Naive B cell (primary cell): ENCODE measurements around the gene HTT-AS. TPM values are rescaled to one million over a fixed set of nuclear protein-coding genes. Genes with fewer than 3 reads are reported as not detected.
A peak's percentile ranks its signal among the peaks of the same experiment; 100 is the strongest.

ENCODE experiments used
- ATAC-seq, 2 donors: fragments of 150-1000 bp; cut with Tn5 transposase; 2 replicates each; pipeline ENCODE4 v1.10.0; 2021; ENCODE audit warnings: low read depth in 2 of 2, mild to moderate bottlenecking in 2 of 2, moderate library complexity in 2 of 2
- DNase-seq: peaks from one replicate; pipeline ENCODE4 v3.0.0; 2022
- H3K27ac Mint-ChIP-seq, 6 donors: one replicate each; pipeline ENCODE4 v1.8.0; 2020 to 2022; ENCODE audit warnings: mild to moderate bottlenecking in 6 of 6, mixed read lengths in 6 of 6, moderate library complexity in 5 of 6, inconsistent platforms in 2 of 6
- H3K27me3 Mint-ChIP-seq, 3 donors: one replicate each; pipeline ENCODE4 v1.8.0; 2021 to 2022; ENCODE audit warnings: mixed read lengths in 3 of 3, mild to moderate bottlenecking in 1 of 3
- H3K36me3 Mint-ChIP-seq, 2 donors: one replicate each; pipeline ENCODE4 v1.8.0; 2020 to 2022; ENCODE audit warnings: mixed read lengths in 2 of 2, inconsistent platforms in 1 of 2, mild to moderate bottlenecking in 1 of 2
- H3K4me1 Mint-ChIP-seq, 3 donors: one replicate each; pipeline ENCODE4 v1.8.0; 2020 to 2022; ENCODE audit warnings: mixed read lengths in 3 of 3, inconsistent platforms in 1 of 3, mild to moderate bottlenecking in 1 of 3, moderate library complexity in 1 of 3
- H3K4me3 Mint-ChIP-seq, 8 donors: one replicate each; pipeline ENCODE4 v1.8.0; 2020 to 2022; ENCODE audit warnings: mild to moderate bottlenecking in 8 of 8, mixed read lengths in 8 of 8, moderate library complexity in 8 of 8, inconsistent platforms in 2 of 8
- H3K9me3 Mint-ChIP-seq, 7 donors: one replicate each; pipeline ENCODE4 v1.8.0; 2020 to 2022; ENCODE audit warnings: mixed read lengths in 7 of 7, mild to moderate bottlenecking in 5 of 7, inconsistent platforms in 2 of 7, moderate library complexity in 1 of 7
- polyA plus RNA-seq, 6 donors: library from polyadenylated mRNA; unstranded; fragments of 300-500 nt; fragmentation: Illumina TruSeq; gene quantifications; one replicate each; pipeline ENCODE4 v1.2.3, GENCODE V29; 2021; ENCODE audit warnings: low read depth in 6 of 6

Gene HTT-AS
- polyA plus RNA-seq, 6 donors from 2014 or later: not detected

GRCh38 chr4:3026540-3026939 is 47.8 kb downstream of the HTT-AS start:
- DNase-seq (no peak), ATAC-seq (no peak)
- peaks cover 2 to 13% (median 8%) of the 10 kb centered on the region in 7 donors for H3K9me3 Mint-ChIP-seq
- no peak overlapping the region for H3K4me3 Mint-ChIP-seq
- H3K27ac Mint-ChIP-seq: no peak overlapping the region
- peaks cover 5 to 10% of the 10 kb centered on the region in 2 donors for H3K36me3 Mint-ChIP-seq
- no peaks in the 10 kb centered on the region for H3K4me1 Mint-ChIP-seq
- peaks cover 10 to 24% (median 15%) of the 10 kb centered on the region in 3 donors for H3K27me3 Mint-ChIP-seq

- no peak overlapping the region for H3K27ac Mint-ChIP-seq
- no peak for ATAC-seq
Observed at GRCh38 chr4:3025881-3026280, 48.5 kb downstream of the HTT-AS start.

GRCh38 chr4:3022651-3023050 is 51.7 kb downstream of the HTT-AS start:
- H3K4me3 Mint-ChIP-seq: no peak overlapping the region
- ATAC-seq: no peak
- H3K4me1 Mint-ChIP-seq: no peaks in the 10 kb centered on the region
- DNase-seq: no peak
- no peak overlapping the region for H3K27ac Mint-ChIP-seq
- H3K27me3 Mint-ChIP-seq: peaks cover 10 to 15% (median 11%) of the 10 kb centered on the region in 3 donors
- H3K36me3 Mint-ChIP-seq: peaks cover 5 to 10% of the 10 kb centered on the region in 2 donors
- H3K9me3 Mint-ChIP-seq: peaks cover 2 to 13% (median 8%) of the 10 kb centered on the region in 7 donors

More at GRCh38 chr4:3025881-3026280, 48.5 kb downstream of the HTT-AS start:
- Mint-ChIP-seq H3K4me3 (no peak overlapping the region), H3K27me3 (peaks cover 10 to 18% (median 15%) of the 10 kb centered on the region in 3 donors), H3K9me3 (peaks cover 2 to 13% (median 8%) of the 10 kb centered on the region in 7 donors), H3K4me1 (no peaks in the 10 kb centered on the region), H3K36me3 (peaks cover 5 to 10% of the 10 kb centered on the region in 2 donors)
- no peak for DNase-seq

DNA sequence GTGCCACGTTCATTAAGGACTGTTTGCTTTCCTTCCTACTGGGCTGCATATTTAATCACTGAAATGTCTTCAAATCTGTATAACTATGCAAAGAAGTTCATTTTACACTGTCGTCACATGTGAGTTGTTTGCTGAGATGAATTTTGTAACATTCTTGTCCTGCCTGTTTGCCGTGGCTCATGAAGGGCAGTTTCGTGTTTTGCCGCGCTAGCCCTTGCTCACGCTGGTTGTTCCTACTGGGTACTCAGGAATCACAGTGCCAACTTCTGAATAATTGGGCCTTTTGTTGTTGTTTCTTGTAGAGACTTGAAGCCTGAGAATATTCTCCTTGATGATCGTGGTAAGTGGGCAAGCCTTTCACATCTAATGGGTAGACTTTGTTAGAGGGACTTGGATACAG is 52.2 kb downstream of the HTT-AS start:
- no peak for DNase-seq
- no peak overlapping the region for H3K27ac Mint-ChIP-seq
- H3K9me3 Mint-ChIP-seq: peaks cover 2 to 13% (median 8%) of the 10 kb centered on the region in 7 donors
- H3K4me1 Mint-ChIP-seq: no peaks in the 10 kb centered on the region
- H3K27me3 Mint-ChIP-seq: peaks cover 10 to 15% (median 11%) of the 10 kb centered on the region in 3 donors
- no peak overlapping the region for H3K4me3 Mint-ChIP-seq
- H3K36me3 Mint-ChIP-seq: peaks cover 5 to 10% of the 10 kb centered on the region in 2 donors
- ATAC-seq: no peak

DNA sequence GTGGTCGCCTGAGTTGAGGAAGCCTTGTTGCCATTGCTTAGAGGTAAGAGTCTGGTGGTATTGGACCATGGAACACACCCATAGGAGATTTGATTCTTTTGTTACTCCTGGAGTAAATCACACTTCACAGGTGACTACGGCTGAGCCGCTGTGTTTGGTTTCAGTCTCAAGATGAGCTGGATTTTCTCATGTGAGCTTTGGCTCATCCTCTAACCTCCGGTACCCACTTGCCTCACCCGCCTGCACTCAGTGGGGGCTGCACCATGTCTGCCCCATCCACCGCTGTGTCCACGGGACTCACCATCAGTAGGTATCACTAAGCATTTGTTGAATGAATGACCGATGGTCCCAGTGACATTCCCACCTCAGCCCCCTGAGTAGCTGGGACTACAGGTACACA is 52.7 kb downstream of the HTT-AS start:
- Mint-ChIP-seq H3K4me1 (no peaks in the 10 kb centered on the region), H3K36me3 (peaks cover 5 to 10% of the 10 kb centered on the region in 2 donors), H3K27me3 (peaks cover 10 to 15% (median 11%) of the 10 kb centered on the region in 3 donors), H3K27ac (no peak overlapping the region), H3K4me3 (no peak overlapping the region), H3K9me3 (peaks cover 2 to 13% (median 8%) of the 10 kb centered on the region in 7 donors)
- DNase-seq: no peak
- ATAC-seq: no peak

- Mint-ChIP-seq H3K27ac (no peak overlapping the region), H3K9me3 (peaks cover 2 to 13% (median 8%) of the 10 kb centered on the region in 7 donors), H3K36me3 (peaks cover 5 to 10% of the 10 kb centered on the region in 2 donors), H3K4me3 (no peak overlapping the region), H3K27me3 (peaks cover 10 to 15% (median 11%) of the 10 kb centered on the region in 3 donors), H3K4me1 (no peaks in the 10 kb centered on the region)
- DNase-seq (no peak), ATAC-seq (no peak)
Observed at GRCh38 chr4:3021127-3021526, 53.2 kb downstream of the HTT-AS start.

- ATAC-seq (peak in 1 of 2 donors; percentile 23), DNase-seq (no peak)
- H3K27ac Mint-ChIP-seq: no peak overlapping the region
- H3K36me3 Mint-ChIP-seq: peaks cover 5 to 10% of the 10 kb centered on the region in 2 donors
- H3K4me3 Mint-ChIP-seq: no peak overlapping the region
- peaks cover 2 to 13% (median 8%) of the 10 kb centered on the region in 7 donors for H3K9me3 Mint-ChIP-seq
- H3K4me1 Mint-ChIP-seq: no peaks in the 10 kb centered on the region
- peaks cover 10 to 15% (median 11%) of the 10 kb centered on the region in 3 donors for H3K27me3 Mint-ChIP-seq
Observed at GRCh38 chr4:3019145-3019846, 55.0 kb downstream of the HTT-AS start.

DNA sequence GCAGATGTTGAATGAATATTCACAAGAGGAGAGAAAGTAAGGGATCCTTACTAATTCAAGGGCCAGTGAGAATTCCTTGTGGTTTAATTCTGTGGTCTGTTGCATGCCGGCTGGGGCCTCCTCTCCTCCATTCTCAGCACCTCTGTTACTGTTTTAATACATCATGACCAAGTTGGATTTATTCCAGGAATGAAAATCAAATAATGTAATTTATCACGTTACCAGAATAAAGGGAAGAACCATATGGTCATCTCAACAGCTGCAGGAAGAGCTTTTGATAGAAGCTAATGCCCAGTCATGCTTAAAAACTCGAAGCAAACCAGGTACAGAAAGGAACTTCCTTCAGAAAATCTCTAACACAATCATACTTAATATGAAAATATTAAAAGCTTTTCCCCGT is 56.8 kb downstream of the HTT-AS start:
- Mint-ChIP-seq H3K9me3 (no peaks in the 10 kb centered on the region), H3K36me3 (no peaks in the 10 kb centered on the region), H3K27ac (peak overlapping the region in 1 of 6 donors; percentile 17), H3K4me1 (no peaks in the 10 kb centered on the region), H3K27me3 (peaks cover 0 to 4% (median 0%) of the 10 kb centered on the region in 3 donors), H3K4me3 (no peak overlapping the region)
- ATAC-seq (no peak), DNase-seq (no peak)

DNA sequence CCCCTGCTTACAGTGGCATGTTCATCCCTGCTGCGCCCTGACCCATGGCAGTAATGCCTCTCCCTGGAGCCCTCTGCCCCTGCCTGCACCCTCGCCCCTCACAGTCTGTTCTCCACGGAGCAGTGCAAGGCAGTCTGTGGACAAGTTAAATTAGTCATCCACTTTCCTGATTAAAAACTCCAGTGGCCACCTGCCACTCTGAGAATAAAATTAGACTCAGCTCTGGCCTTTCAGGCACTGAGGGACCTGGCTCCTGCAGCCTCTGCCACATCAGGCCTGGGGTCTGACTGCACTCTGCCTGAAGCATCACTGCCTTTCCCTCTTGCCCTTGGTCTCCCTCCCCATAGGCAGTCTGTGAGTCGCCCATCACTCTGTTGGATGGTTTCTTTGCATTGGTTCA is 57.4 kb downstream of the HTT-AS start:
- Mint-ChIP-seq H3K4me1 (no peaks in the 10 kb centered on the region), H3K27me3 (no peaks in the 10 kb centered on the region), H3K4me3 (no peak overlapping the region), H3K27ac (peak overlapping the region in 2 of 6 donors; percentile 20 to 86), H3K9me3 (no peaks in the 10 kb centered on the region), H3K36me3 (no peaks in the 10 kb centered on the region)
- ATAC-seq: no peak
- DNase-seq: no peak

DNA sequence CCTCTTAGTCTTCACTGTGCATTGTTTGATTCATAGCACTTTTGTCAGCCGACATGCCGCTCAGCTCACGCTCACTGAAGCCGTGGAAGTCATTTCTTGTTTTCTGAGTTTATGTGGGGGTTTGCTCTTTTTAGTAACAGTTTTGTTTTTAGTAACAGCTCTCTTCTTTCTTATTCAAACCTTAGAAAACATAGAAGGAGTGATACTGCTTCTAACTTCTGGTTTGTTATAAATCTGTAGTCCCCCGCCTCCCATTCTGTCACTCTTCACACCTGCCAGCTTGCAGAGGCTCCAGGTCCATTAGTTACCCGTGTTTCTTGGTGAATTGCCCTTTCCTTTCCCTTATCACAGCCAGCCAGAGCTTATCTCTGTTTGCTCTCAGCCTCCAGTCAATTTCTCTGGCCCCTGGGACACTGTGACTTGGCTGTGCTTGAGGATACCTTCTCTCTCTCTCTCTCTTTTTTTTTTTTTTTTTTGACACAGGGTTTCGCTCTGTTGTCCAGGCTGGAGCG is 60.4 kb downstream of the HTT-AS start:
- Mint-ChIP-seq H3K27me3 (no peaks in the 10 kb centered on the region), H3K9me3 (no peaks in the 10 kb centered on the region), H3K4me1 (no peaks in the 10 kb centered on the region), H3K27ac (peak overlapping the region in 2 of 6 donors; percentile 12 to 61), H3K36me3 (no peaks in the 10 kb centered on the region), H3K4me3 (no peak overlapping the region)
- ATAC-seq (no peak), DNase-seq (no peak)

Other genes starting within 250 kb of the HTT-AS start
- 100 to 1,000 TPM; 325 to 440 (median 349) TPM for gene ADD1, start 230.7 kb downstream of the HTT-AS start, polyA plus RNA-seq
- 10 to 100 TPM in 2 of 6 donors, 1 to 10 TPM in 3, under 1 TPM in 1; 0.73 to 17.7 (median 8.3) TPM for gene NOP14, start 111.1 kb downstream of the HTT-AS start, polyA plus RNA-seq
- gene GRK4, start 111.0 kb downstream of the HTT-AS start, polyA plus RNA-seq: 1 to 10 TPM in 2 of 6 donors, under 1 TPM in 3, not detected in 1; 0.86 to 1.8 (median 0.96) TPM
- 10 to 100 TPM in 4 of 6 donors, 1 to 10 TPM in 2; 8.7 to 15.4 (median 11.0) TPM for gene HTT, start 143 bp upstream of the HTT-AS start, polyA plus RNA-seq
- under 1 TPM in 2 of 6 donors, not detected in 4; 0.12 to 0.14 TPM for gene MSANTD1, start 174.6 kb upstream of the HTT-AS start, polyA plus RNA-seq
- gene RGS12, start 218.5 kb upstream of the HTT-AS start, polyA plus RNA-seq: 1 to 10 TPM in 5 of 6 donors, under 1 TPM in 1; 0.36 to 6.8 (median 2.5) TPM